ENCODE measurements around the gene GDF11. TPM values are rescaled to one million over a fixed set of nuclear protein-coding genes. Genes with fewer than 3 reads are reported as not detected.
A peak's percentile ranks its signal among the peaks of the same experiment; 100 is the strongest.

Gene GDF11
- polyA plus RNA-seq, 1 of the 3 experiments (the other 2 are of a cell fraction) = 9.4 TPM

GRCh38 chr12:55723516-55724225, 19.3 kb upstream of the GDF11 start:
- peaks cover 34% of the 10 kb centered on the region for H3K79me2 ChIP-seq (ENCODE audit: insufficient read depth)
- H3K27me3 ChIP-seq (ENCODE audit: insufficient read depth) = no peaks in the 10 kb centered on the region
- no peak overlapping the region for H3K4me2 ChIP-seq
- no peak for DNase-seq
- H3F3A ChIP-seq (replicated peaks; ENCODE audit: insufficient read depth) = peaks cover 54% of the 10 kb centered on the region
- CTCF ChIA-PET = interaction anchor here (0.7 to 11.2 kb wide), 8 partner anchors 11 to 207 kb away, joined by 3 to 202 read pairs (median 4); no protein-coding TSS in a partner anchor
- H3K27ac ChIP-seq (ENCODE audit: low read depth in 2 of 2, low read length in 1 of 2) = no peak overlapping the region; a peak in 1 of 4 replicates
- no peak overlapping the region for H2AFZ ChIP-seq (ENCODE audit: low read depth)
- WGBS (ENCODE audit: low lambda C conversion rate) = 88% methylated on average over 9 of the region's 10 CpGs
- H3K9ac ChIP-seq = no peak overlapping the region
- H3K9me3 ChIP-seq = no peaks in the 10 kb centered on the region
- TF ChIP-seq TEAD4 (IDR thresholded peaks at IDR 0.05; ENCODE audit: borderline replicate concordance, insufficient read depth) (no peak), PBX3 (IDR thresholded peaks at IDR 0.05) (0 out of 2 replicates have a peak, but pooled peaks have one; percentile 3), SIN3A (IDR thresholded peaks at IDR 0.05; ENCODE audit: borderline replicate concordance, low read depth, low read length) (peak; percentile 22; the same call in 1 of the 2 replicates)
- peaks cover 51% of the 10 kb centered on the region for H4K20me1 ChIP-seq (ENCODE audit: insufficient read depth)
- no peak overlapping the region for H3K4me3 ChIP-seq (ENCODE audit: low read depth in 2 of 2, low read length in 1 of 2)
- peaks cover 34 to 37% of the 10 kb centered on the region in 2 experiments for H3K36me3 ChIP-seq (replicated peaks in 1 of 2; ENCODE audit: control insufficient read depth in 1 of 2, insufficient read depth in 2 of 2, low read length in 1 of 2)
- H3K4me1 ChIP-seq (ENCODE audit: control insufficient read depth in 1 of 2, insufficient read depth in 2 of 2, low read depth in 1 of 2, low read length in 1 of 2) = peaks cover 11 to 41% of the 10 kb centered on the region in 2 experiments; a peak in 3 of 4 replicates
- H3K9me2 ChIP-seq = no peaks in the 10 kb centered on the region
- POLR2A ChIA-PET = interaction anchor here (0.6 to 1.2 kb wide), 2 partner anchors 15 to 68 kb away, joined by 4 to 5 read pairs; no protein-coding TSS in a partner anchor

- H3K36me3 ChIP-seq (replicated peaks in 1 of 2; ENCODE audit: control insufficient read depth in 1 of 2, insufficient read depth in 2 of 2, low read length in 1 of 2) = peaks cover 34 to 36% of the 10 kb centered on the region in 2 experiments
- peak overlapping the region in 1 of 2 experiments; percentile 6; a peak in 1 of 4 replicates for H3K27ac ChIP-seq (ENCODE audit: low read depth in 2 of 2, low read length in 1 of 2)
- CTCF ChIA-PET = interaction anchor here (0.6 to 11.2 kb wide), 14 partner anchors 8 to 383 kb away, joined by 3 to 202 read pairs (median 4); partner anchors contain the start of genes BLOC1S1 and ITGA7
- no peak overlapping the region for H2AFZ ChIP-seq (ENCODE audit: low read depth)
- H3K9ac ChIP-seq = no peak overlapping the region
- H4K20me1 ChIP-seq (ENCODE audit: insufficient read depth) = peaks cover 51% of the 10 kb centered on the region
- H3K4me3 ChIP-seq (ENCODE audit: low read depth in 2 of 2, low read length in 1 of 2) = no peak overlapping the region
- H3K27me3 ChIP-seq (ENCODE audit: insufficient read depth) = no peaks in the 10 kb centered on the region
- 49% methylated on average over 6 of the region's 11 CpGs for WGBS (ENCODE audit: low lambda C conversion rate)
- no peak for TF ChIP-seq FOXM1 (IDR thresholded peaks at IDR 0.05; ENCODE audit: low read depth)
- no peak for TF ChIP-seq POLR2AphosphoS5 (IDR thresholded peaks at IDR 0.05; ENCODE audit: low read depth, low read length)
- TF ChIP-seq RAD21 (IDR thresholded peaks at IDR 0.05; ENCODE audit: low read length) = peak; percentile 79
- peak; percentile 68 for TF ChIP-seq CTCF (IDR thresholded peaks at IDR 0.05)
- TF ChIP-seq SMC3 (IDR thresholded peaks at IDR 0.05; ENCODE audit: low read depth, low read length) = peak; percentile 74
- TF ChIP-seq RCOR1 (IDR thresholded peaks at IDR 0.05; ENCODE audit: low read length) = no peak
- TF ChIP-seq SIN3A (IDR thresholded peaks at IDR 0.05; ENCODE audit: borderline replicate concordance, low read depth, low read length) = 0 out of 2 replicates have a peak, but pooled peaks have one; percentile 19
- no peak for TF ChIP-seq JUND (IDR thresholded peaks at IDR 0.05)
- no peak for TF ChIP-seq REST (IDR thresholded peaks at IDR 0.05; ENCODE audit: low read depth, low read length)
- TF ChIP-seq USF1 (IDR thresholded peaks at IDR 0.05; ENCODE audit: borderline replicate concordance, low read depth) = no peak
- no peak for TF ChIP-seq GABPA (IDR thresholded peaks at IDR 0.05; ENCODE audit: low read depth)
- no peak for TF ChIP-seq GATA2 (CRISPR knock-in tag; IDR thresholded peaks at IDR 0.05)
- TF ChIP-seq RFX5 (IDR thresholded peaks at IDR 0.05; ENCODE audit: low read length) = no peak
- no peaks in the 10 kb centered on the region for H3K9me3 ChIP-seq
- DNase-seq = peak; percentile 71
- H3K4me2 ChIP-seq = no peak overlapping the region
- H3K9me2 ChIP-seq = no peaks in the 10 kb centered on the region
- H3K4me1 ChIP-seq (ENCODE audit: control insufficient read depth in 1 of 2, insufficient read depth in 2 of 2, low read depth in 1 of 2, low read length in 1 of 2) = peaks cover 11 to 40% of the 10 kb centered on the region in 2 experiments; a peak in 3 of 4 replicates
- POLR2A ChIA-PET = interaction anchor here (0.7 to 1.3 kb wide), 2 partner anchors 13 to 93 kb away, joined by 3 to 6 read pairs; partner anchors contain the start of genes ORMDL2 and SARNP
- H3F3A ChIP-seq (replicated peaks; ENCODE audit: insufficient read depth) = peaks cover 55% of the 10 kb centered on the region
- H3K79me2 ChIP-seq (ENCODE audit: insufficient read depth) = peaks cover 34% of the 10 kb centered on the region
Observed at GRCh38 chr12:55724226-55724939, 18.5 kb upstream of the GDF11 start.

All from SK-N-SH (cell line).